HG02852 (cell line): ENCODE measurements around the gene XRCC3.

Experiments
- ATAC-seq: cut with Tn5 transposase; IDR thresholded peaks from one replicate; pipeline ENCODE4 v1.9.1; 2021; ENCODE audit warnings: mild to moderate bottlenecking, moderate library complexity; ENCODE audit not compliant: unreplicated experiment

XRCC3 gene

GRCh38 chr14:103707329-103708263 is 7.7 kb downstream of the XRCC3 start:
- ATAC-seq: no peak

- ATAC-seq: no peak
Measured at GRCh38 chr14:103706551-103707328, 8.5 kb downstream of the XRCC3 start.

GRCh38 chr14:103705504-103706284 is 9.6 kb downstream of the XRCC3 start:
- no peak for ATAC-seq

GRCh38 chr14:103705118-103705503 is 10.1 kb downstream of the XRCC3 start:
- no peak for ATAC-seq

GRCh38 chr14:103704708-103705107 is 10.5 kb downstream of the XRCC3 start:
- ATAC-seq: no peak

GRCh38 chr14:103703433-103704385 is 11.5 kb downstream of the XRCC3 start:
- ATAC-seq: no peak

GRCh38 chr14:103702497-103703432 is 12.5 kb downstream of the XRCC3 start:
- ATAC-seq: no peak

GRCh38 chr14:103702095-103702494 is 13.2 kb downstream of the XRCC3 start:
- no peak for ATAC-seq

- ATAC-seq: no peak
Measured at GRCh38 chr14:103700753-103701490, 14.3 kb downstream of the XRCC3 start.

GRCh38 chr14:103699901-103700752 is 15.1 kb downstream of the XRCC3 start:
- ATAC-seq: no peak

- ATAC-seq: no peak
Measured at GRCh38 chr14:103699261-103699661, 16.0 kb downstream of the XRCC3 start.

- no peak for ATAC-seq
Measured at GRCh38 chr14:103698380-103699260, 16.6 kb downstream of the XRCC3 start.

GRCh38 chr14:103697603-103698379 is 17.5 kb downstream of the XRCC3 start:
- no peak for ATAC-seq

GRCh38 chr14:103697206-103697602 is 18.0 kb downstream of the XRCC3 start:
- ATAC-seq: no peak

GRCh38 chr14:103696466-103697071 is 18.7 kb downstream of the XRCC3 start:
- no peak for ATAC-seq
